Endothelial cell of umbilical vein (primary cell): ENCODE measurements around the gene PMEL. TPM values are rescaled to one million over a fixed set of nuclear protein-coding genes. Genes with fewer than 3 reads are reported as not detected.
A peak's percentile ranks its signal among the peaks of the same experiment; 100 is the strongest.

ENCODE experiments used
- BruUV-seq: library from RNA; stranded (reverse); fragments of 400-500 nt; replicated peaks from 2 replicates; lab custom pipeline; 2021; lab: Mats Ljungman, UMichigan
- CTCF ChIA-PET: fragments of 300-600, 350-600 bp; sonication (Branson Sonifier 250); formaldehyde crosslinking; loops from one replicate; lab custom pipeline; 2021; ENCODE audit warnings: antibody characterized with exemption, inconsistent platforms; lab: Charles Lee
- POLR2A ChIA-PET: fragments of 300-600, 350-600 bp; sonication (Branson Sonifier 250); formaldehyde crosslinking; loops from one replicate; lab custom pipeline; 2021; ENCODE audit warnings: antibody characterized with exemption, inconsistent platforms; lab: Charles Lee
- DNase-seq: peaks from one replicate; pipeline ENCODE4 v3.0.0-alpha.2; 2011; ENCODE audit warnings: low read depth, low spot score
- FAIRE-seq: peaks from 2 replicates; lab custom pipeline; 2011; peaks lifted over from hg19 to GRCh38; lab: Jason Lieb, UNC
- H2AFZ ChIP-seq: 2 replicates; pipeline ENCODE4 v1.6.0; 2012; ENCODE audit warnings: low read depth, low read length, control low read depth, inconsistent platforms
- H3K27ac ChIP-seq: 2 replicates; pipeline ENCODE4 v1.5.1; 2011; ENCODE audit warnings: low read depth, mild to moderate bottlenecking, control low read depth, low read length, moderate library complexity; ENCODE audit not compliant: insufficient read depth
- H3K27me3 ChIP-seq, 2 experiments: 2 replicates each; pipeline versions ENCODE4 v1.6.0 to v1.6.1; 2011; ENCODE audit warnings: low read length in 2 of 2, mixed read lengths in 1 of 2; ENCODE audit not compliant: control insufficient read depth in 2 of 2, insufficient read depth in 2 of 2
- H3K36me3 ChIP-seq, 2 experiments: 2 replicates in 1 of 2; 3 replicates in 1 of 2; pipeline ENCODE4 v1.5.1; 2011; ENCODE audit warnings: low read length in 2 of 2, mild to moderate bottlenecking in 1 of 2, moderate library complexity in 1 of 2; ENCODE audit not compliant: control insufficient read depth in 2 of 2, insufficient read depth in 2 of 2; ENCODE audit errors: extremely low read depth in 1 of 2
- H3K4me1 ChIP-seq: 3 replicates; pipeline ENCODE4 v1.5.1; 2011; ENCODE audit warnings: mild to moderate bottlenecking, low read length; ENCODE audit not compliant: control insufficient read depth, insufficient read depth; ENCODE audit errors: extremely low read depth
- H3K4me2 ChIP-seq: 2 replicates; pipeline ENCODE4 v1.6.1; 2011; ENCODE audit warnings: low read length, control low read depth, mixed read lengths; ENCODE audit not compliant: insufficient read depth
- H3K4me3 ChIP-seq, 3 experiments: fragments of 200-600 bp in 1 of 3; sonication (generic), shearing (Covaris generic) in 1 of 3; replicated peaks in 1 of 3; 2 replicates each; pipeline ENCODE4 v1.5.1; 2011 to 2016; ENCODE audit warnings: control low read depth in 3 of 3, low read length in 3 of 3, mild to moderate bottlenecking in 2 of 3, inconsistent platforms in 1 of 3, low read depth in 1 of 3, moderate library complexity in 1 of 3; ENCODE audit not compliant: insufficient read depth in 1 of 3
- H3K79me2 ChIP-seq: 2 replicates; pipeline ENCODE4 v1.6.0; 2012; ENCODE audit warnings: low read length, inconsistent platforms; ENCODE audit not compliant: control insufficient read depth, insufficient read depth
- H3K9ac ChIP-seq: replicated peaks from 2 replicates; pipeline ENCODE3; 2011; ENCODE audit warnings: low read length, control low read depth; ENCODE audit not compliant: insufficient read depth; ENCODE audit errors: extremely low read depth
- H3K9me1 ChIP-seq: replicated peaks from 3 replicates; pipeline ENCODE4 v1.6.0; 2011; ENCODE audit warnings: mild to moderate bottlenecking, low read length; ENCODE audit not compliant: control insufficient read depth, insufficient read depth; ENCODE audit errors: extremely low read depth
- H3K9me3 ChIP-seq: replicated peaks from 2 replicates; pipeline ENCODE4 v1.5.1; 2012; ENCODE audit warnings: low read length, inconsistent platforms; ENCODE audit not compliant: control insufficient read depth, insufficient read depth
- H4K20me1 ChIP-seq: replicated peaks from 2 replicates; pipeline ENCODE3; 2011; ENCODE audit warnings: mild to moderate bottlenecking, low read length; ENCODE audit not compliant: control insufficient read depth, insufficient read depth; ENCODE audit errors: extremely low read depth
- FOS ChIP-seq: IDR thresholded peaks from 2 replicates; pipeline ENCODE4 v1.6.1; 2011; ENCODE audit warnings: mild to moderate bottlenecking, low read length, moderate library complexity, borderline replicate concordance; ENCODE audit not compliant: insufficient read depth
- POLR2A ChIP-seq: IDR thresholded peaks from 2 replicates; pipeline ENCODE4 v1.6.1; 2012; ENCODE audit warnings: low read depth, mild to moderate bottlenecking, control low read depth, low read length
- POLR2AphosphoS5 ChIP-seq: IDR thresholded peaks from 2 replicates; pipeline ENCODE4 v1.6.1; 2012; ENCODE audit warnings: low read depth, mild to moderate bottlenecking, control low read depth, low read length, moderate library complexity; ENCODE audit not compliant: insufficient read depth
- dilution Hi-C: fragments of 300-500 bp; cut with MboI; formaldehyde crosslinking; loops from one replicate; pipeline ENCODE4 v1.15.0; 2019; ENCODE audit warnings: low sequenced_read_pairs; ENCODE audit not compliant: extremely low pct_ligation_motif_present
- intact Hi-C: fragments of 100-400 bp; cut with micrococcal nuclease; formaldehyde crosslinking; loops from one replicate; pipeline ENCODE4 v1.10.0; 2022
- polyA plus RNA-seq, 4 experiments: library from polyadenylated mRNA; depleted of rRNA in 3 of 4; stranded (reverse) in 3 of 4; unstranded in 1 of 4; fragments of >200 nt; gene quantifications; 2 replicates each; pipeline versions ENCODE4 v1.2.1 to v1.2.3, GENCODE V29; 2011 to 2012; ENCODE audit warnings: missing spikeins in 1 of 4
- total RNA-seq: library from RNA; stranded (reverse); gene quantifications from 2 replicates; pipeline ENCODE4 v1.2.3, GENCODE V29; 2021
- TF ChIP-seq, protein P1 (sequence below): IDR thresholded peaks from 2 replicates; pipeline ENCODE4 v1.6.1; 2011; ENCODE audit not compliant: insufficient read depth, insufficient read length
- TF ChIP-seq, protein P2 (sequence below), 2 donors: IDR thresholded peaks; 1 replicate in 1 of 2; 2 replicates in 1 of 2; pipeline ENCODE4 v1.5.1; 2011; ENCODE audit warnings: low read length in 2 of 2, mild to moderate bottlenecking in 2 of 2, moderate library complexity in 2 of 2, control low read depth in 1 of 2, inconsistent platforms in 1 of 2, low read depth in 1 of 2; ENCODE audit not compliant: insufficient read depth in 1 of 2; ENCODE audit errors: extremely low read depth in 1 of 2

The PMEL gene
- total and polyA plus RNA-seq, 2 donors (not counting 3 experiments of a cell fraction or from before 2014, with no cell fraction given): 0.51 to 0.99 TPM

DNA sequence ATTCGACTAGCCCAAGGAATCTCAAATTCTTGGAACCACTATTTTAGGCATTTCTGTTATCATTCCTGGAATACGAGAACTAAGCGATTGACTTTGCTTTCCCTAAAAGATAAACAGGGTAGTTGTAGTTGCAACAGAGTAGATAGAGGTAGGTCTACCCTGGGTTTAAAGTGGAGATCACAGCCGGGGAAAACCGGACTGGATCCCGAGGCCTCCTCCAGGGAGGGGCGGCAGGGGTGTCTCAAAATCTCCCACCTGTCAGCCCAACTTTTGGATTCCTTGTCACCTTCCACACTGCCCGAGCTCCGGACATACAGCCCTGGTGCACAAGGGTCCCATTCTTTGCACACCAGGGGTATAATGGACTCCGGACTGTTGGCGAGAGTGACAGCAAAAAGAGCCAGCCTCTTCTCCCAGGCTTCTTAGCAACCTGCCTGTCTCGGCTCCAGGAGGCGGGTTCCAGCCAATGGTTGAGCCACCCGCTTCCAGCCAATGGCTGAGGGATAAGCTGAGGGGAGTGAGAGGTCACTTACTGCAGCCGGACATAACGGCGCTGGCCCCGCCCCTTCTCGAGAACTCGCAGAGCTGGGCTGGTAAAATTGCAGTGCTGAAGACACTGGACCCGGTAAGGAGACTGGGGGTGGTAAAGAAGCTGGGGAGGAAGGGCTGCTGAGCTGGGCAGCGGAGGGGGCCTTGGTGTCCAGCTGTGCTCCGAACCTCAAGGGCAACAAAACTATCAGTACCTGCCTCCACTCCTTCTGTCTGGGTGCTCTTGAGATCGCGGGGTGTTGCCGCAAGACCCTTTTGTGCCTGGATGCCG lies 31.1 kb upstream of the PMEL start, which contains the start of gene SUOX:
Gene SUOX (plus strand): TSS at position 562 of the 820 bp plus-strand sequence. CDS start 4,946 bp downstream, outside the sequence.
- H3K9ac ChIP-seq: peak within 1 kb of the TSS; percentile 22
- BruUV-seq: no TSS peak
- H3K27ac ChIP-seq: no peak within 1 kb of the TSS
- ChIA-PET CTCF (interaction anchor here (0.6 to 7.7 kb wide), 36 partner anchors 8 to 258 kb away, joined by 3 to 295 read pairs (median 6); partner anchors contain the start of genes DGKA, ERBB3, ORMDL2 and PA2G4), POLR2A (interaction anchor here (0.5 to 2.2 kb wide), 7 partner anchors 10 to 161 kb away, joined by 3 to 16 read pairs (median 7); partner anchors contain the start of genes MYL6, PA2G4 and RAB5B)
- DNase-seq: peak; percentile 98
- H2AFZ ChIP-seq: peak within 1 kb of the TSS; percentile 22
- H3K79me2 ChIP-seq: no peaks in the 10 kb centered on the region
- H3K9me3 ChIP-seq: no peaks in the 10 kb centered on the region
- peaks cover 10% of the 10 kb centered on the region for H3K4me1 ChIP-seq
- no peaks in the 10 kb centered on the region for H4K20me1 ChIP-seq
- H3K4me3 ChIP-seq: peak within 1 kb of the TSS; percentile 17 to 73 (median 40)
- TF ChIP-seq POLR2AphosphoS5 (peak; percentile 41), POLR2A (peak; percentile 85), FOS (no peak)
- H3K27me3 ChIP-seq: no peaks in the 10 kb centered on the region
- intact Hi-C loops: loop anchor here (1.0 kb wide), 6 partner anchors 10 to 121 kb away; partner anchors contain the start of genes PA2G4, RPS26 and ZC3H10
- peak; percentile 98 for FAIRE-seq
- peak within 1 kb of the TSS; percentile 74 for H3K4me2 ChIP-seq
- dilution Hi-C loops: no loop called here
- H3K9me1 ChIP-seq: no peaks in the 10 kb centered on the region
- peaks cover 5 to 14% of the 10 kb centered on the region in 2 experiments for H3K36me3 ChIP-seq

DNA sequence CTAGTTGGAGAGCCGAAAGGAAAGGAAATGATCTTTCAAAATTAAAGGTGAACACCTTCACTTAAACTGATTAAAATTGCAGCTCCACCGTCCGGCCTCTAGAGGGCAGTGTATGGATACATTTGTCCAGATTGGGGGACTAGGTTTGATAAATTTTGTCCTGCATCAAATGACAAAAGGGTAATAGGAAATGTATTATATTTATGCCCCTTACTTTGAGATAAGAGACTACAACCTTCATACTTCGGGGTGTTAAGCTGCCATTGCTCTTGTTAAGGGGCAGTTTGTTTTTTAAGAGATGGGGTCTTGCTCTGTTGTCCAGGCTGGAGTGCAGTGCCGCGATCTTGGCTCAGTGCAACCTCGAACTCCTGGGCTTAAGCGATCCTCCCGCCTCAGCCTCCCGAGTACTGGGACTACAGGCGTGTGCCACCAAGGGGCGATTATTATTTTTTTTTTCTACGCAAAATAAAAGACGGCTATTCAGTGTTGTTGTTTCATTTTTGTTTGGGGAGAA lies 30.4 kb upstream of the PMEL start:
- Histone ChIP-seq H3K79me2 (no peaks in the 10 kb centered on the region), H3K27ac (no peak overlapping the region), H4K20me1 (no peaks in the 10 kb centered on the region), H3K4me1 (peaks cover 10% of the 10 kb centered on the region), H2AFZ (no peak overlapping the region), H3K9me1 (no peaks in the 10 kb centered on the region), H3K4me2 (peak overlapping the region; percentile 74), H3K36me3 (peaks cover 8 to 18% of the 10 kb centered on the region in 2 experiments), H3K4me3 (peak overlapping the region; percentile 17 to 73 (median 40)), H3K9ac (no peak overlapping the region), H3K27me3 (no peaks in the 10 kb centered on the region), H3K9me3 (no peaks in the 10 kb centered on the region)
- POLR2A ChIA-PET: interaction anchor here (0.7 to 2.2 kb wide), 3 partner anchors 22 to 33 kb away, joined by 4 to 9 read pairs (median 8); partner anchors contain the start of gene RAB5B
- intact Hi-C loops (loop anchor here (1.0 kb wide), 4 partner anchors 33 to 122 kb away; partner anchors contain the start of genes PA2G4 and ZC3H10), dilution Hi-C loops (no loop called here)
- FAIRE-seq: no peak
- CTCF ChIA-PET: interaction anchor here (0.8 to 7.7 kb wide), 31 partner anchors 9 to 257 kb away, joined by 3 to 295 read pairs (median 6); partner anchors contain the start of genes DGKA, ERBB3, ORMDL2 and PA2G4
- TF ChIP-seq, protein P1, sequence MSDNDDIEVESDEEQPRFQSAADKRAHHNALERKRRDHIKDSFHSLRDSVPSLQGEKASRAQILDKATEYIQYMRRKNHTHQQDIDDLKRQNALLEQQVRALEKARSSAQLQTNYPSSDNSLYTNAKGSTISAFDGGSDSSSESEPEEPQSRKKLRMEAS: no peak
- TF ChIP-seq, protein P2, sequence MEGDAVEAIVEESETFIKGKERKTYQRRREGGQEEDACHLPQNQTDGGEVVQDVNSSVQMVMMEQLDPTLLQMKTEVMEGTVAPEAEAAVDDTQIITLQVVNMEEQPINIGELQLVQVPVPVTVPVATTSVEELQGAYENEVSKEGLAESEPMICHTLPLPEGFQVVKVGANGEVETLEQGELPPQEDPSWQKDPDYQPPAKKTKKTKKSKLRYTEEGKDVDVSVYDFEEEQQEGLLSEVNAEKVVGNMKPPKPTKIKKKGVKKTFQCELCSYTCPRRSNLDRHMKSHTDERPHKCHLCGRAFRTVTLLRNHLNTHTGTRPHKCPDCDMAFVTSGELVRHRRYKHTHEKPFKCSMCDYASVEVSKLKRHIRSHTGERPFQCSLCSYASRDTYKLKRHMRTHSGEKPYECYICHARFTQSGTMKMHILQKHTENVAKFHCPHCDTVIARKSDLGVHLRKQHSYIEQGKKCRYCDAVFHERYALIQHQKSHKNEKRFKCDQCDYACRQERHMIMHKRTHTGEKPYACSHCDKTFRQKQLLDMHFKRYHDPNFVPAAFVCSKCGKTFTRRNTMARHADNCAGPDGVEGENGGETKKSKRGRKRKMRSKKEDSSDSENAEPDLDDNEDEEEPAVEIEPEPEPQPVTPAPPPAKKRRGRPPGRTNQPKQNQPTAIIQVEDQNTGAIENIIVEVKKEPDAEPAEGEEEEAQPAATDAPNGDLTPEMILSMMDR (IDR thresholded peaks at IDR 0.05; ENCODE audit: extremely low read depth in 1 of 2, insufficient read depth in 1 of 2, low read depth in 1 of 2, low read length in 2 of 2): peak; percentile 67 to 88
- no TSS peak for BruUV-seq
- DNase-seq: peak; percentile 72
